GM18519 (cell line): Measurements from ENCODE around the gene CALML6.

Experiments used
- ATAC-seq: cut with Tn5 transposase; IDR thresholded peaks from one replicate; pipeline ENCODE4 v1.9.1; 2021; ENCODE audit warnings: mild to moderate bottlenecking, moderate library complexity; ENCODE audit not compliant: unreplicated experiment, low FRiP score

The CALML6 gene

DNA sequence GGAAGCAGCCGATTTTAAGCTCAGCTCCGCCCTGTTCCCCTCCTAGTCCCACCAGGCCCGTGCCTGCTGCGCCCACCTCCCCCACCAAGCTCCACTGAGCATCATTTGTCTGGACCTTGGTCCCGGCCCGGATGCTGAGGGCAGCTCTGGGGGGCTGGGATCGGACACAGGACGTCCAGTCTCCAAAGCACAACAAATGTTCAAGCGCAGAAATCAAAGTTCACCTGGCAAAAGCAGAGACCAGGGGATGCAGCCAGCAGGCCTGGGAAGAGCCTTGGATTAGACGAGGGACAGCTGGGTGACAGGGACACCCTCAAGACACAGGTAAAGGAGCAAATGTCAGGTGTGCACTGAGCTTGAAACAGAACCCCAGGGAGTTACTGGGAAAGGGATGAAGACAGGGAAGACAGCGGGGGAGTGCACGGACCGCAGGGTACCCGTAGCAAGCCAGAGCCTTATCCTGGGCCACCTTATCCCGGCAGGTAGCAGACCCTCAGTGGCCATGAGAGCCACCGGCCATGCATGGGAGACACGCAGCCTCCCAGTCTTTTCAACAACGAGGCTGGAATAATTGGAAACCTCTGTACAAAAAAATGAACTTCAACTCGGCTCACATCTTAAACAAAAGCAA, 26.3 kb downstream of the CALML6 start:
- no peak for ATAC-seq

- no peak for ATAC-seq
Observed at GRCh38 chr1:1941868-1942752, 27.1 kb downstream of the CALML6 start.

GRCh38 chr1:1942753-1943656, 27.9 kb downstream of the CALML6 start:
- ATAC-seq, result no peak

- no peak for ATAC-seq
Observed at GRCh38 chr1:1943834-1944570, 28.9 kb downstream of the CALML6 start.

GRCh38 chr1:1945782-1946393, 30.8 kb downstream of the CALML6 start:
- ATAC-seq, result no peak

DNA sequence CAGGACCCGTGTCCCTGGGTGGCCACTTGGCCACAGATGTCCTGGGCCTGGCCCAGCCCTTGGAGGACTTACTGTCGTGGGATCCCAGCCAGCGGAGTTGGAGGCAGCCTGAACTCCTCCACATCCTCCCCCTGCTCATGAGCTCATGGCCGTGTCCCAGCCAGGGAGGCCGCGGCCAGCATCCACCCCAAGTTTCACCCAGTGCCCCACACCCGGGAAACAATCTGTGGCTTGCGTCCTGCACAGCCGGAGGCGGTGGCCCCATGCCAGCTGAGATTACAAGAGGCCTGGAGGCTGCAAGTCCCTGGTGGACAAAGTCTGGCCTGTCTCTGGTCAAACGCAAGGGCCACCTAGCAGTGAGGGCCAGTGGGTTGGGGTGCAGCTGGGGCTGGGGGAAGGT, 31.5 kb downstream of the CALML6 start:
- ATAC-seq, result no peak

DNA sequence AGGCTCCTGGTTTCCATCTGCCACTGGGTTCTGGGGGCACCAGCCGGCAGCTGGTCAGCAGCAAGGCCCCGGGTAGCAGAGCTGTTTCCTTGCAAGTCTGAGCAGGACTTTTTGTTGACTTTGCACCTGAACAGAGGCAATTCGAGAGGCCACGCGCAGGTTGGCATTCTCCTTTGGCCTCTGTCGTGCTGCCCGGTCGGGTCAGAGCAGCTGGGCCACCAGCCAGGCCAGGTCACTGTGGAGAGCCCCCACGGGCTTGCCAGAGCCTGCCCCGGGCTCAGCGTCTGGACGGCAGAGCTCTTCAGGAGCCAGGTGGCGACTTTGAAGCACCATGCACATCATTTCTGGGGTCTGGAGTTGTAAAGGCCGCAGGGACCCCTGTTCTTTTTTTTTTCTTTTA, 32.4 kb downstream of the CALML6 start:
- no peak for ATAC-seq

- no peak for ATAC-seq
Observed at GRCh38 chr1:1948783-1949182, 33.7 kb downstream of the CALML6 start.

GRCh38 chr1:1950940-1951339, 35.9 kb downstream of the CALML6 start:
- ATAC-seq, result no peak

- no peak for ATAC-seq
Observed at GRCh38 chr1:1954015-1954414, 39.0 kb downstream of the CALML6 start.

- ATAC-seq, result no peak
Observed at GRCh38 chr1:1954831-1955441, 39.9 kb downstream of the CALML6 start.

GRCh38 chr1:1955621-1956094, 40.6 kb downstream of the CALML6 start:
- ATAC-seq, result no peak

GRCh38 chr1:1956101-1956500, 41.0 kb downstream of the CALML6 start:
- no peak for ATAC-seq

DNA sequence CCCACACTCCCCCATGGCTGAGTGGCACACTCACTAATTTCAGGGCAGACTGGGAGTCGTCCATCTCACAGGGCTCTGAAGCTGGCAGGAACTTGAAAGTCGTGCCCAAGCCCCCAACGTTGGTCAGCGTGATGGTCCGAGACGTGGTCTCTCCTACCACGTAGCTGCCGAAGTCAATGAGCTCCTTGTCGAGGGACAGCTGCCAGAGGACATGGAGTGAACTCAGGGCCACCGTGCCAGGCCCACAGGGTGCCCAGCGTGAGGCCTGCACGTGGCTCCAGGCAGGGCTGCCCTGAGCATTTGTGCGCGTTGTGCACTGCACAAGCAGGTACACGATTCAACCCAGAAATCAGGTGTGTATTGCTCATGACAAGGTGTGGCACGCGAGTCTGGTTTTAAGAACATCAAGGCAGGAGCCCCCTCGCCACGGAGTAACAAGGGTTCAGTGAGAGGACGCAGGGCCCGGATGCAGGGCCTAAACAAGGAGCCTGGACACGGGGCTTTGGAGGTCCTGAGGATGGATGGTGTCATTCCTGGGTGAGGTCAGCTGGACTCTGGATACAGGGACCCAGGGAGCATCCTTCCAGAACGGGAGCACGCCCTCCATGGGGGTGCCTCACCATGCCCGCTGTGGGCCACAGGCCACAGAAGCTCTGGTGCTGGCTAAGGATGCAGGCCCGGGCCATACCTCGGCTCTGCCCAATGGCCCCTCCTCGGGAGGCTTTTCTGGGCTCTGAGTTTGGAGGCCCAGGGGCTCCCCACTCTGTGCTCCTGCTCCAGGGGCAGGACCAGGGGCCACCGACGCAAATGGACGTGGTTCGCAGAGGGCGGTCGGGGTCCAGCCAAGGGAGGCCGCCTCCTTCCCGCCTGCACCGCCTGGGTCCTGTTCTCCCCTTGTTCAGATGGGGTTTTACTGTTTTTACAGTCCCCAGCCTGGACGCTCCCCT, 41.8 kb downstream of the CALML6 start:
- ATAC-seq, result no peak

DNA sequence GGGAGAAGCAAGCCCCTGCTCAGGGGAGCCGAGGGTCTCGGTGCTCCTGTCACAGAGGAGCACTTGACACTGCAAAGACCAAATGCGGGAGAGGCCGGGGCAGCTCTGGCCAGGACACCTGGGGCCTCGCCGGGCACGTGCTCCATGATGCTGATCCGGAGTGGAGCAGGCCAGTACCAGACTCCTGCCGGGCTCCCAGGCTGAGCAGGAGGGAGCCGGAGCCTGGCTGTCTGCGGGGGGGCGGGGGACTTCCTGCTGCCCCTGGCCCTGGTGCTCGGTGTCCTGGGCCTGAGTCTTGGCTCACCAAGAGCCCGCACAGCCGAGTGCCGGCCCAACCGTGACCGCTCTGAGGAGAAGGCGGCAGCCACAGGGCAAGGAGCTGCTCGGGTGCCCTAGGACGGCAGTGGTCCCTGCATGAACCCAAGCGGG, 42.5 kb downstream of the CALML6 start:
- no peak for ATAC-seq

GRCh38 chr1:1958071-1958541, 43.0 kb downstream of the CALML6 start:
- no peak for ATAC-seq

DNA sequence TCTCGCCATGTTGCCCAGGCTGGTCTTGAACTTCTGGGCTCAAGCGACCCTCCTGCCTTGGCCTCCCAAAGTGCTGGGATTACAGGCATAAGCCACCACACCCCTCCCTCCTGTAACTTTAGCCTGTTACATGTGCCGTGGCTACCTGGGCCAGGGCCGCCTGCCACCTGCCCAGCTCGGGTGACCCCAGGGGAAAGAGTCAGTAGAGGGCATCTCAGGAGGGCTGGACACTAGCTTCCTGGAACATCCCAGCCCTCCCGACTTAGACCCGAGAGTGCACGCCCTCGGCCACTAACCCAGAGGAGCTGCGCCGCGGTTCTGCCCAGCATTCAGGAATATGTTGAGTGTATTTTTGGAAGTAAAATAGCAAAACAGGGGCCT, 44.4 kb downstream of the CALML6 start:
- no peak for ATAC-seq

- no peak for ATAC-seq
Observed at GRCh38 chr1:1959840-1960479, 44.9 kb downstream of the CALML6 start.
